DMS153 treated with DMSO at 0.1 percent for 48 hours (cell line): ENCODE measurements around the gene IFNA13.

Source experiments
- DNase-seq: peaks from one replicate; lab custom pipeline; 2025; ENCODE audit not compliant: unreplicated experiment; lab: John Stamatoyannopoulos, UW

Gene IFNA13

DNA sequence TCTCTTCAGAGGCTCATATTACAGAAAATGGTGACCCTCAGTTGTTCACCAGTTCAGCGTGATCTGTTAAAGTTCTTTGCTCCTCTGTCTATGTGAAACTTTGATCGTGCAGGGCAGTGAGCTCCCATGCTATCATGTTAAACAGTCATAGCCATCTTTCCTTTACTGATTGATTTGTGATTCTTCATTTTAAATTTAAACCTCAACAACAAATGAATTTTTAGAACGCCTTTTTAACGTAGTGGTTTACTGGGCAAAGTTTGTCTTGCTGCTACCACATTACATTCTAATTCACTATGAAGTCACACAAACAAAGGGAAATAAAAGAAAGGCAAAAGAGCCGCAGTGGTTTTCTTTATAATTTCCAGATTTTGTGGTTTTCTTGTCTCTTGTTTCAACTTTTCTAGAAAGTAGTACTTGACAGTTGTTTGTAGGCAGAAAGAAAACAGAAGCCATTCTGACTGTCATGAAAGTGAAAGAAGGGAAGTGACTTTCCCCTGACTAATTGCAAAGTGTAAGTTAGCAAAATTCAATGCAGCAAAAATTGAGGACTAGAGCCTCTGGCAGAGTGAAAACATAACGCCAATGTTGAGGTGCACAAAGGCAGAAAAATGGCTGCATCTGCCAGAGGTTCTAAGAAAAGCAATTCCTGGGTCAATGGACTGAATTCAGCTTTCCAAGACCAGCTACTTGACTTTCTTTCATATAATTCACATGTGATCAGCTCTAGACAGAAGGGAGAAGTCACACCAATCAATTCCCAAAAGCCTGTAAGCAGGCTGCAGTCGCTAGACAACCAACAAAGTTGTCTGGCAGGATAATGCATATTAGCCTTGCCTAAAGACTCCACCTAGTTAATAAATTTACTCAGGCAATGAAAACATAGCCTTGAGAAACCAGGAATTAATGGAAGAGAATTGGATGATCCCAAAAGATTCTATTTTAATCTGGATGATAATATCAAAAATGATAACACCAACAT, 10.1 kb downstream of the IFNA13 start:
- DNase-seq = no peak

DNA sequence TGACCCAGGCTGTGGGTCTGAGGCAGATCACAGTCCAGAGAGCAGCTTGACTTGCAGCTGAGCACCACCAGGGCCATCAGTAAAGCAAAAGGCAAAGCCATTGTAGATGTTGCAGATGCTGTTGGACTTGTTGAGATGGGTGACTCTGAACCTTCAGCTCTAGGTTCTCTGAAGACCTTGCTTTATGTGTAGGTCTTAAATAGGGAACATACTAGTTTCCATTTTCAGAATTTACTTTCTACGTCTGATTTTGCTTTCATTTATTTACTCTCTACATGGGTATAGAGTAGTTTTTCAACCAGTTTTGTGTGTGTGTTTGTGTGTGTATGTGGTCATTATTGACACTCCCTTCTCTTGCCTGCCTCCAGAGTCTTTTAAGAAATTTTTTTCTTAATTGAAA, 17.1 kb downstream of the IFNA13 start, which contains the start of gene IFNA6:
TSS of gene IFNA6 (minus strand) at position 101 of the 400 bp plus-strand sequence. CDS start at position 101, 0 bp downstream.
- no peak for DNase-seq

DNA sequence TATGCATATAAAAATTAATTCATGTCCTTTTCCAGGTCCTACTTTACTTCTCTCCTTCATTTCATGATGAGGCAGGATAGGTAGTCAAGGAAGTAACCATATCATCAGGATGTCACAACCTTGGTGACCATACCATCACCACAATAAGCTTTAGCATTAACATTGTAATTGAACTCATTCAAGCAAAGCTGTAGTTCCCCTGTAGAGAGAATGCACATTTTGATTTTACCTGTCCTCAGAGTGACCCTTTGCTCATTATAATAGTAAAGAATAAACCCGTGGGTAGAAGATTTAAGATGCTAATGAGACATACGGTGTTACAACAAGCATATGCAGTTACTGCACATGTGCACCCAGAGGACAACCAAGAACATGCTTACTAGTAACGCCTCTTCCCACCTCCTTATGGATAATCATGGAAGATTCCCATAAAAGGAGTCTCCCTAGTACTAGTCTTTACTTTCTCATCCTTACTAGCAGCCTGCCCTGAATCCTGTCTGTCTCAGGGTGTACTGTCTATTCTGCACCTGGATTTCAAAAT, 19.4 kb downstream of the IFNA13 start:
- no peak for DNase-seq

DNA sequence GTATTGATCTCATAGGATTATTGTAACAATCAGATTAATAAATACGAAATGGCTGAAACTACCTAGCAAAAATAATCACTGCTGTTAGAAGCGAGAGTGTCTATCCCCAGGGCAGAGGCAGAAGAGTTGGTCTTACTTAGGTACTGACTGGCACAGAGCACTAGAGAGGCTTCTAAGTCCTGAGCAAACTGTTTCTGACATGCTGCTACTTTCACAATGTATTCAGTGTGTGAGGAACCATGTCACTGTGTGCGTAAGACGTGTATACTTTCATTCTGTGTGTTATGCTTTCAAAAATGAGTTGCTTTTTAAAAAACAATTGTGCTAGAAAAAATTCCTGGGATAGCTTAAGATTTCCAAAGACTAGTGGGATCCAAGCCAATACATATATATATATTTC, 27.1 kb downstream of the IFNA13 start:
- DNase-seq = no peak

DNA sequence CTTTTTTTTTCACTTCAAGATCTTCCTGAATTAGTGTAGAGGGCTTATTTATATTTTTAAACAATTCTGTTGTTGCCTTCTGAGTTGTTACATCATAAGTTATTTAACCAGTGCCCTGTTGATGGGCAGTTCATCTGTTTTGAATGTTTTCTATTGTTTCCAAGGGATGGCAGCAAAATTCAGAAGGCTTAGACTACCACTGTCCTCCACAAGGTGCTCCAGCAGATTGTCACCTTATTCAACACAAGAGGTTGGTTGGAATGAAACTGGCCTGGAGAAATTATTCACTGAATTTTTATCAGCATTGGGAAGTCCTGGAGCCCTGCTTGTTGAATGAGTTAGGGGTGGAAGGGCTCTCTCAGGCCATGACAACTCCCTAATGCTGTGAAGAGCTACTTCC, 31.4 kb downstream of the IFNA13 start:
- no peak for DNase-seq

DNA sequence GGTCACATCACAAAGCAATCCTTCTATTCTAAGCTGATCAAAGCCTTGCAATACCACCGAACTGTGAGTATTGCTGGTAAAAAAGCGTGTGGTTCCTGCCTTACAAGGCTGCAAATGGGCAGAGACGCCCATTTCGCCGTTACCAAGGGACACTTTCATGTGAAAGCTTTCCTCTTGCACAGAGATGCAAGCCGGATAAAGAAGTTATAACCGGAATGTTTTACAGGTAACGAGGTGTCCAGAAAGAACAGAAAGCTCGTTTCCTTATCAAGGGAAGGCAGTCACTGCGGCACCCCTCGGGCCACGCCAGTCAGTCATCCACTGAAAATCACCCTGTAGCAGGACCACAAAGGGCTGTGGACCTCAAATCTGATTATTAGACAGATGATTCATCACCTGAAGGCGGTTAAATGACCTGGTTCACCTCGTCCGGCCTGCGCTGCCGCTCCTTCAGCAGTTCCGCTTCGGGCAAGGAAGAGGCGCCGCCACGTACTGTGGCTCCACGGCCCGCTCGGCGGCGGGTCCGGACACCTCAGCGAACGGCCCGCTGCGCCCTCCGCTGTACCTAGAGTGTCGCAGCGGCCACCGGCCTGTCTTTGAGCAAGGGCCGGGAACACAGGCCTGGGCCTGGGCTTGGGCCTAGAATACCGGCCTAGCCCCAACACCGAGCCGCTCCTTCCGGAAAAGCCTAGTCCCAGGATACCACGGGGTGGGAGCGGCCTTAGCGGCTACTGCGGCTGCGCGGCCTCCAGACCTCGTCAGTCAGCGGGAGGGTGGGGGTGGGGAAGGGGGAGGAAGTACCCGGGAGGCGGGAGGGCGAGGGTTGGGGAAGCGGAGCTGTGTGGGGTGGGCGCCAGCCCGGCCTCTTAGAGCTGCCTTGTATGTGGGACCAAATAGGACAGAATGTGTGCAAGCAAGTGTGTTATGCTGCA, 32.9 kb downstream of the IFNA13 start, which contains the start of gene KLHL9:
TSS of gene KLHL9 (minus strand) at position 704 of the 932 bp plus-strand sequence. CDS start at position 159, 545 bp downstream.
- DNase-seq = peak; percentile 85

DNA sequence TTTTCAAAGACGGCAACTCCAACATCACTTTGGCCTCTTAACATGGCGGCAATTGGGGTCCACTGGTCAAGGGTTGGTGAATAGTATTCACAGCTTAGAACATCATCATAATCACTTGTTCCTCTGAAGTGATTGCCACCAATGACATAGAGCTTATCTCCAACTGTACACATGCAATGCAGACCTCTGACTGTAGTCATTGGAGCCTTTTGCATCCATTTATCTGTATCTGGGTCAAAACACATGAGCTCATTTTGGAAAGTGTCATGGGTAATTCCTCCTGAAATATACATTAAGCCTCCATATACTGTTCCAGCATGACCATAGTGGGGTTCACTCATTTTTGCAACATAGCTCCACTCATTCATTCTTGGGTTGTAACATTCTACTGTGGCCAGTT, 34.6 kb downstream of the IFNA13 start:
- no peak for DNase-seq

DNA sequence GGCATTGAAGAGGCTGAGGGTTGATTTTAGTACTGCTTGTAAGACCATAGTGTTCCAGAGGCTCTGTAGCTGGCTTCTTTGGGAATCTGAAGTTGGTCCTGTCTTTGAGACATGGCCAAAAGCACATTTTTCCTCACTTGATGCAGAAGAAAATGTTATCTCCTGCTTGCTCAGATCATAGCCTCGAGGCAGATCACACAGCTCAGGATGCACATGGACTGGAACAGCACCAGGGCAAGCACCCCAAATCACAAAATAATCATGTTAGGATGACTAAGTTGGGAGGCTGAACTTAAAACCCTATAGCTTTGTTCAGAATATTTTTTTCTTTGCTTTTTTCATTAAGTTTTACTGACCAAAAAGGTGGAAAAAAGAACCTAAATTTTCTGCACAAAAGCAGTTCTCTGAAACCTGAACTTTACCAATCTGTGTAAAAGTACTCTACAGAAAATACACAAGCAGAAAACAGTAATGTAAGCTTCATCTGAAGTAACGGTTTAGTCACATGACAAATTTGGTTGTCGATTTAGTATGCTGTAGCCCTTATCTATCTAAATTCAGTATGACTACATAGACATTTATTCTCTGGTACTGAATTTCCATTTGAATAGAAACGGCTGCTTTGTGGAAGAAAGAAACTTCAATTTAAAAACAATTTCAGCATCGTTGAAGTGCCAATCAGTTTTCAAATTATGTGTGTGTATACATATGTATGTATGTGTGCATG, 36.0 kb downstream of the IFNA13 start:
- no peak for DNase-seq

DNA sequence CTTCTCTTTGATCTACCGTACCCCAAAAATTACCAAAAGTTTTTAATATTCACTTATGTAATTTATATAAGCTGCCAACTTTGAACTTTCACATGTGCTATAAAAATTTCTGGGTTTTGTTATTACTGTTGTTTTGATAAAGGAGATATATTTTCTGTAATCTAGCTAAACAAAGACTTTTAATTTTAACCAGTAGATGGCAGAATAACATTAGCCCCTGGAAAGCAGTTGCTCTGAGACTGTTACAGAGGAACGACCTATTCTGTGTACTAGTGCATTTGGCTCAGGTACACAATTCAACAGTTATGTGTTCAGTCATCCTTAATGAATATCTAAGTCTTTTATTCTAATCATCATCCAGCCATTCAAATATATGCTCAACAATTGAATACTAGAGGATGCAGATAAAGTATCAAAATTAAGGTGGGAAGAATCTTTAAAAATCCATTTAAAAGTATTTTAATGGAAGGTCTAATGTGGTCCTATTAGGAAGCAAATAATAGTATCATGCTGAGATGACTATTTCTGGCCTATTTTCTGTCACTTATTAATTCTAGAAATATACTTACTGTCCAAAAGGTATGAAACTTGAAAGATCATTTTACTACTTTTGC, 41.2 kb downstream of the IFNA13 start:
- peak; percentile 69 for DNase-seq

DNA sequence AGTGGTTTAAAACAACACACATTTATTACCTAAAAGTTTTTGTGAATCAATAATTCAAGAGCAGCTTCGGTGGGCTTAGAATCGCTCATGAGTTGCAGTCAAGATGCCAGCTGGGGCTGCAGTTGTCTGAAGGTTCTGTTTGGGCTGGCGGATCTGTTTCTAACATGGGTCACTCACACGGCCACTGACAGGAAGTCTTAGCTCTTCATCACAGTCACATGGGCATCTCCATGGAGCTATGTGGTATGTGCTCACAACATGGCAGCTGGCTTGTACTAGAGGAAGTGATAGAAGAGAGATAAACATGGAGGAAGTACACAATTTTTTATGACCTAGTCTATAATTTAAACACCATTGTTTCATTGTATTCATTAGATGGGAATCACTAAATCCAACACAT, 43.8 kb downstream of the IFNA13 start:
- no peak for DNase-seq

DNA sequence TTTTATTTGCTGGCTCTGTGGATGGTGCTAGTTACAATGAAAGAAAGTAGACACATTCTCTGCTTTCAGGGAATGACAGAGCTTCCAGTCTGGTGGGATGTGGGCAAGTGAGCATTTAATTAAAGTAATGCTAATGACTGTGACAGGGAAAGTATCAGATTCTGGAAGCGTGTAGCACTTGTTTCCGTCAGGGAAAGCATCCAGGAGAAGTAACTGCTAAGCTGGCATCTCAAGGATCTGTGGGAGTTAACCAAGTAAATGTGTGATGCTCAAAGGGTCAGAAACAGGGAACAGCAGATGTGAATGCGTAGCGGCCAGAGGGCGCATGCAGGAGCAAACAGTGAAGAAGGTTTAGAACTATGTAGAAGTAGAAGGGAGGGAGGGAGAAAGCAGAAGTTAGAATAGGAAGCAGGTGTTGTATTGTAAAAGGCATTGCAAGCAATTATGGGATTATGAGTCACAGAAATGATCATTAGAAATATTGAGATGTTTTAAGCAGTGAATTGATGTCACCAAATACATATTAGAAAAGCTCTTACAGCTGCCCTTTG, 44.9 kb downstream of the IFNA13 start:
- no peak for DNase-seq

DNA sequence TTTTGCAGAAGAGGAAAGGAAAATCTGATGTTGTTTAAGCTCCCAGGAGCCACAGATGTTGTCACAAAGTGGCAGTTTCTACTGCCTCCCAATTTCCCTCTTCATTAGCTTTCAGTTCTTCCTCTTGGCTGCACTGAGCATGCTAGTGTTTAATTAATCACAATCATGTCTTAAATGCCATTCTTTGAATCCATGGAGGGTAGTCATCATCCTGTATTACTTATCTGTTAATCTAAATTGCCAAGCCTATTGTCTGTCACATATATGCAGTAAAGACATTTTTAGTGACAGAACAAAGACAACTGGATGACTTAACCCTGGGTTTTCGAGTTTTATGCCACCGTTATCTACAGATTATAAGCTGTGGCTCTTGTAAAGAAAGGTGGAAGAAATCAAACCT, 47.4 kb downstream of the IFNA13 start:
- DNase-seq = no peak

DNA sequence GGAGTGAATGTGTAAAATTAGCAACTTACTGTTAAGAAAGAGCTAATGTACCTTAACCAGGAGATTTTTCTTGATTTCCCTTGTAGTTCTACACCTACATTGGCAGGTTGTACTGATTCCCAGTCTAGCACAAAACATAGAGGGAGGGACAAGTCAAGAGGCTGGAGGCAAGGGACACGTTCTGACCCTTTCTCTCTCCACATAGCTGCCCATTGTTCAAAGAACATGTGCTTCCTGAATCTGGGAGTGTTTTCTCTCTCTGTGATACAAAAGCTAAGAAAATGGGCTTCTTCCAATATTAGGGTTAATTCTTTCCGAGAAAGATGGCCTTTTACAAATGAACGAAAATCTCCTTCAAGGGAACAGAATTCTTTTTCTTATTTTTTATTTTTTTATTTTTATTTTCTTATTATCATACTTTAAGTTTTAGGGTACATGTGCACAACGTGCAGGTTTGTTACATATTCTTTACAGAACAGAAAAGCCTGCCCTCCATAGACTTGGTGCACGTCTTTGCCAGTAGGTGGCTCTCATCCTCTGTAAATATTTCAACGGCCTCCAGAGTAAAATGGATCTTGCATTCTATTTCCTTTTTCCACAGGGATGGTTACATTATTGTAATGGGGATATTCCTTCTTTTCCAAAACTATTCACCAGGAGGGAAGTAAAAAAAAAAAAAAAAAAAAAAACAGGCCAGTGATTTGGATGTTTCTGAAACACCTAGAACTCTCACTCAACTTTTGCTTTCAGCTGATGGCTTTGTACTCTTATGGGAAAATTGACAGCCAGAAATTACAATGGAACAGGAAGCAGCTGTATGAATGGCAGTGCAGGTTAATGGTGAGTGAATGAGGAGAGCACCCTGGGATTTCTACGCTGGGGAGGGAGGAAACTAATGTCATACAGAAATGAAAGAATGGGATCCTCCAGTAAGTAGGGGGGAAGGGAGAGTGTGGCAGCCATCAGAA, 49.6 kb downstream of the IFNA13 start:
- DNase-seq = peak; percentile 43
